ENCODE data around the gene MARCKS.

MARCKS gene

GRCh38 chr6:113858480-113859348 is 1.6 kb downstream of the MARCKS start:
- Histone ChIP-seq H2AFZ (ENCODE audit: low read depth, low read length) (peak overlapping the region; percentile 30), H3K27me3 (ENCODE audit: control insufficient read depth in 1 of 2, insufficient read depth in 1 of 2, low read length in 2 of 2) (no peaks in the 10 kb centered on the region), H3K4me3 (ENCODE audit: insufficient read depth in 1 of 2, low read depth in 1 of 2, low read length in 2 of 2) (peak overlapping the region; percentile 88 to 94), H4K91ac (ENCODE audit: low read length) (peak overlapping the region; percentile 92), H3K9me3 (ENCODE audit: control insufficient read depth, low read length) (no peaks in the 10 kb centered on the region), H3K14ac (ENCODE audit: low read length in 2 of 2) (peak overlapping the region in 1 of 2 experiments; percentile 85), H3K23ac (ENCODE audit: low read length in 2 of 2) (peak overlapping the region in 1 of 2 experiments; percentile 89), H2BK120ac (ENCODE audit: low read depth, low read length) (peak overlapping the region; percentile 98), H3K36me3 (ENCODE audit: control insufficient read depth in 1 of 2, insufficient read depth in 2 of 2, low read depth in 1 of 2, low read length in 2 of 2) (peaks cover 14 to 20% of the 10 kb centered on the region in 2 experiments), H3K4me1 (ENCODE audit: control insufficient read depth, insufficient read depth, low read depth, low read length) (peaks cover 7% of the 10 kb centered on the region), H2AK5ac (ENCODE audit: low read length, severe bottlenecking) (peak overlapping the region; percentile 92), H2BK15ac (ENCODE audit: low read depth, poor library complexity, severe bottlenecking) (peak overlapping the region; percentile 52), H3K18ac (ENCODE audit: low read depth in 1 of 2, low read length in 2 of 2) (peak overlapping the region; percentile 89 to 99), H3K4ac (ENCODE audit: low read depth in 1 of 2, low read length in 2 of 2) (peak overlapping the region; percentile 98), H2BK5ac (ENCODE audit: low read depth, low read length, poor library complexity, severe bottlenecking) (peak overlapping the region; percentile 98), H3K9ac (ENCODE audit: low read length) (peak overlapping the region; percentile 100), H4K8ac (ENCODE audit: low read length) (peak overlapping the region; percentile 82), H3K4me2 (ENCODE audit: low read length, poor library complexity, severe bottlenecking) (peak overlapping the region; percentile 71), H3K27ac (ENCODE audit: low read length, poor library complexity, severe bottlenecking) (peak overlapping the region; percentile 100), H2BK12ac (ENCODE audit: low read length in 2 of 2) (peak overlapping the region in 1 of 2 experiments; percentile 45), H3K79me1 (replicated peaks; ENCODE audit: low read length, poor library complexity, severe bottlenecking) (no peaks in the 10 kb centered on the region)
- WGBS, result under 1% methylated on average over 67 of the region's 67 CpGs
- DNase-seq, result peak; percentile 85

DNA sequence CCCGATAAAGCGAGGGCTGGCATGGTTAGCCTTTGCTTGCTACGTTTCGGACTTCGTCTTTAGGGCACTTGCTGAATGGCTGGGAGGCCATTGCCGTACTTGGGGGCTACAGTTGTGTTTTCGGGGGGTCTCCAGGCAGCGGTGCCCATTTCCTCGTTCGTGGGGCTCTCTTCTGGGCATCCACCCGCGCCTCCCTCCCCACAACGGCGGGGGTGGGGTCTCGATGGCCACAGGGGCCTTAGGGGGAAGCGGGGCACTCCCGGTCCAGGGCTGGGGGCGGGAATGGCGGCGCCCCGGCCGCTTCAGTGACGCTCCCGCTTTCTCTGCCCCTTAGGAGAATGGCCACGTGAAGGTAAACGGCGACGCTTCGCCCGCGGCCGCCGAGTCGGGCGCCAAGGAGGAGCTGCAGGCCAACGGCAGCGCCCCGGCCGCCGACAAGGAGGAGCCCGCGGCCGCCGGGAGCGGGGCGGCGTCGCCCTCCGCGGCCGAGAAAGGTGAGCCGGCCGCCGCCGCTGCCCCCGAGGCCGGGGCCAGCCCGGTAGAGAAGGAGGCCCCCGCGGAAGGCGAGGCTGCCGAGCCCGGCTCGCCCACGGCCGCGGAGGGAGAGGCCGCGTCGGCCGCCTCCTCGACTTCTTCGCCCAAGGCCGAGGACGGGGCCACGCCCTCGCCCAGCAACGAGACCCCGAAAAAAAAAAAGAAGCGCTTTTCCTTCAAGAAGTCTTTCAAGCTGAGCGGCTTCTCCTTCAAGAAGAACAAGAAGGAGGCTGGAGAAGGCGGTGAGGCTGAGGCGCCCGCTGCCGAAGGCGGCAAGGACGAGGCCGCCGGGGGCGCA is 2.4 kb downstream of the MARCKS start:
- WGBS, result 68% methylated on average over 83 of the region's 90 CpGs
- Histone ChIP-seq H3K27ac (ENCODE audit: low read length, poor library complexity, severe bottlenecking) (peak overlapping the region; percentile 60), H3K23ac (ENCODE audit: low read length in 2 of 2) (no peak overlapping the region), H3K79me1 (replicated peaks; ENCODE audit: low read length, poor library complexity, severe bottlenecking) (no peaks in the 10 kb centered on the region), H3K4me1 (ENCODE audit: control insufficient read depth, insufficient read depth, low read depth, low read length) (peaks cover 6% of the 10 kb centered on the region), H3K18ac (ENCODE audit: low read depth in 1 of 2, low read length in 2 of 2) (peak overlapping the region; percentile 7 to 79), H3K9me3 (ENCODE audit: control insufficient read depth, low read length) (no peaks in the 10 kb centered on the region), H3K4me2 (ENCODE audit: low read length, poor library complexity, severe bottlenecking) (peak overlapping the region; percentile 71), H3K14ac (ENCODE audit: low read length in 2 of 2) (no peak overlapping the region), H3K36me3 (ENCODE audit: control insufficient read depth in 1 of 2, insufficient read depth in 2 of 2, low read depth in 1 of 2, low read length in 2 of 2) (peaks cover 14 to 20% of the 10 kb centered on the region in 2 experiments), H3K27me3 (ENCODE audit: control insufficient read depth in 1 of 2, insufficient read depth in 1 of 2, low read length in 2 of 2) (no peaks in the 10 kb centered on the region), H2AFZ (ENCODE audit: low read depth, low read length) (no peak overlapping the region), H2BK5ac (ENCODE audit: low read depth, low read length, poor library complexity, severe bottlenecking) (no peak overlapping the region), H3K4ac (ENCODE audit: low read depth in 1 of 2, low read length in 2 of 2) (peak overlapping the region; percentile 6 to 64), H2BK15ac (ENCODE audit: low read depth, poor library complexity, severe bottlenecking) (peak overlapping the region; percentile 6), H4K91ac (ENCODE audit: low read length) (peak overlapping the region; percentile 61), H2BK120ac (ENCODE audit: low read depth, low read length) (peak overlapping the region; percentile 61), H2BK12ac (ENCODE audit: low read length in 2 of 2) (peak overlapping the region in 1 of 2 experiments; percentile 12), H3K4me3 (ENCODE audit: insufficient read depth in 1 of 2, low read depth in 1 of 2, low read length in 2 of 2) (peak overlapping the region; percentile 88 to 94), H4K8ac (ENCODE audit: low read length) (peak overlapping the region; percentile 35), H3K9ac (ENCODE audit: low read length) (peak overlapping the region; percentile 100), H2AK5ac (ENCODE audit: low read length, severe bottlenecking) (no peak overlapping the region)
- no peak for DNase-seq

GRCh38 chr6:113860181-113860955 is 3.2 kb downstream of the MARCKS start:
- Histone ChIP-seq H3K14ac (ENCODE audit: low read length in 2 of 2) (no peak overlapping the region), H2BK5ac (ENCODE audit: low read depth, low read length, poor library complexity, severe bottlenecking) (no peak overlapping the region), H2AFZ (ENCODE audit: low read depth, low read length) (no peak overlapping the region), H2BK12ac (ENCODE audit: low read length in 2 of 2) (no peak overlapping the region), H3K36me3 (ENCODE audit: control insufficient read depth in 1 of 2, insufficient read depth in 2 of 2, low read depth in 1 of 2, low read length in 2 of 2) (peaks cover 14 to 20% of the 10 kb centered on the region in 2 experiments), H3K18ac (ENCODE audit: low read depth in 1 of 2, low read length in 2 of 2) (no peak overlapping the region), H3K9me3 (ENCODE audit: control insufficient read depth, low read length) (no peaks in the 10 kb centered on the region), H3K4me3 (ENCODE audit: insufficient read depth in 1 of 2, low read depth in 1 of 2, low read length in 2 of 2) (peak overlapping the region in 1 of 2 experiments; percentile 94), H3K4me2 (ENCODE audit: low read length, poor library complexity, severe bottlenecking) (no peak overlapping the region), H2BK15ac (ENCODE audit: low read depth, poor library complexity, severe bottlenecking) (no peak overlapping the region), H2AK5ac (ENCODE audit: low read length, severe bottlenecking) (no peak overlapping the region), H4K8ac (ENCODE audit: low read length) (peak overlapping the region; percentile 28), H3K9ac (ENCODE audit: low read length) (peak overlapping the region; percentile 100), H4K91ac (ENCODE audit: low read length) (no peak overlapping the region), H2BK120ac (ENCODE audit: low read depth, low read length) (peak overlapping the region; percentile 49), H3K4me1 (ENCODE audit: control insufficient read depth, insufficient read depth, low read depth, low read length) (peaks cover 4% of the 10 kb centered on the region), H3K4ac (ENCODE audit: low read depth in 1 of 2, low read length in 2 of 2) (no peak overlapping the region), H3K27me3 (ENCODE audit: control insufficient read depth in 1 of 2, insufficient read depth in 1 of 2, low read length in 2 of 2) (no peaks in the 10 kb centered on the region), H3K23ac (ENCODE audit: low read length in 2 of 2) (no peak overlapping the region), H3K27ac (ENCODE audit: low read length, poor library complexity, severe bottlenecking) (no peak overlapping the region), H3K79me1 (replicated peaks; ENCODE audit: low read length, poor library complexity, severe bottlenecking) (peaks cover 2% of the 10 kb centered on the region)
- 96% methylated on average over 36 of the region's 56 CpGs for WGBS
- no peak for DNase-seq
